ENCODE measurements around the gene MECP2.

MECP2 gene

GRCh38 chrX:154030715-154031305 lies 66.7 kb downstream of the MECP2 start:
- peaks cover 58% of the 10 kb centered on the region; the same call in 1 of the 2 replicates for H3K36me3 ChIP-seq (ENCODE audit: insufficient read depth, low read length)
- H3K4me1 ChIP-seq (ENCODE audit: insufficient read depth, low read length, poor library complexity, severe bottlenecking): no peaks in the 10 kb centered on the region
- peaks cover 3% of the 10 kb centered on the region for H4K20me1 ChIP-seq (ENCODE audit: insufficient read depth, low read length, poor library complexity, severe bottlenecking)
- no peaks in the 10 kb centered on the region for H3K9me3 ChIP-seq (ENCODE audit: insufficient read depth, low read depth, low read length)
- H2AFZ ChIP-seq (ENCODE audit: low read length): no peak overlapping the region
- H3K79me2 ChIP-seq (ENCODE audit: insufficient read depth, low read length): peaks cover 20% of the 10 kb centered on the region; the same call in 1 of the 2 replicates
- no peaks in the 10 kb centered on the region for H3K9me2 ChIP-seq (replicated peaks; ENCODE audit: low read depth, low read length)
- no peak overlapping the region for H3K4me2 ChIP-seq (ENCODE audit: low read depth, low read length, poor library complexity, severe bottlenecking)
- TF ChIP-seq EZH2phosphoT487 (IDR thresholded peaks at IDR 0.05; ENCODE audit: borderline replicate concordance): no peak
- no peak for TF ChIP-seq CTCF (conservative IDR thresholded peaks at IDR 0.05; ENCODE audit: low read length)
- no peaks in the 10 kb centered on the region for H3K27me3 ChIP-seq (ENCODE audit: insufficient read depth, low read length, poor library complexity, severe bottlenecking)
- H3K9ac ChIP-seq (ENCODE audit: low read depth, low read length, poor library complexity, severe bottlenecking): no peak overlapping the region
- H3K4me3 ChIP-seq (ENCODE audit: low read length, poor library complexity, severe bottlenecking): no peak overlapping the region
- no peaks in the 10 kb centered on the region for H3F3A ChIP-seq (ENCODE audit: low read depth)

GRCh38 chrX:154030266-154030665 lies 67.3 kb downstream of the MECP2 start:
- H3K4me2 ChIP-seq (ENCODE audit: low read depth, low read length, poor library complexity, severe bottlenecking): no peak overlapping the region
- H4K20me1 ChIP-seq (ENCODE audit: insufficient read depth, low read length, poor library complexity, severe bottlenecking): peaks cover 3% of the 10 kb centered on the region
- H2AFZ ChIP-seq (ENCODE audit: low read length): no peak overlapping the region
- H3K36me3 ChIP-seq (ENCODE audit: insufficient read depth, low read length): peaks cover 58% of the 10 kb centered on the region; the same call in 1 of the 2 replicates
- H3F3A ChIP-seq (ENCODE audit: low read depth): no peaks in the 10 kb centered on the region
- H3K9me3 ChIP-seq (ENCODE audit: insufficient read depth, low read depth, low read length): no peaks in the 10 kb centered on the region
- TF ChIP-seq CTCF (conservative IDR thresholded peaks at IDR 0.05; ENCODE audit: low read length) (no peak), EZH2phosphoT487 (IDR thresholded peaks at IDR 0.05; ENCODE audit: borderline replicate concordance) (no peak)
- H3K27me3 ChIP-seq (ENCODE audit: insufficient read depth, low read length, poor library complexity, severe bottlenecking): no peaks in the 10 kb centered on the region
- H3K79me2 ChIP-seq (ENCODE audit: insufficient read depth, low read length): peaks cover 20% of the 10 kb centered on the region; the same call in 1 of the 2 replicates
- no peak overlapping the region for H3K9ac ChIP-seq (ENCODE audit: low read depth, low read length, poor library complexity, severe bottlenecking)
- H3K9me2 ChIP-seq (replicated peaks; ENCODE audit: low read depth, low read length): no peaks in the 10 kb centered on the region
- no peak overlapping the region for H3K4me3 ChIP-seq (ENCODE audit: low read length, poor library complexity, severe bottlenecking)
- H3K4me1 ChIP-seq (ENCODE audit: insufficient read depth, low read length, poor library complexity, severe bottlenecking): no peaks in the 10 kb centered on the region

GRCh38 chrX:154029439-154029838 lies 68.1 kb downstream of the MECP2 start:
- no peak for TF ChIP-seq EZH2phosphoT487 (IDR thresholded peaks at IDR 0.05; ENCODE audit: borderline replicate concordance)
- TF ChIP-seq CTCF (conservative IDR thresholded peaks at IDR 0.05; ENCODE audit: low read length): no peak; the same call in 1 of the 2 replicates
- Histone ChIP-seq H3K4me2 (ENCODE audit: low read depth, low read length, poor library complexity, severe bottlenecking) (no peak overlapping the region), H3F3A (ENCODE audit: low read depth) (no peaks in the 10 kb centered on the region), H3K9me2 (replicated peaks; ENCODE audit: low read depth, low read length) (no peaks in the 10 kb centered on the region), H3K27me3 (ENCODE audit: insufficient read depth, low read length, poor library complexity, severe bottlenecking) (no peaks in the 10 kb centered on the region), H3K79me2 (ENCODE audit: insufficient read depth, low read length) (peaks cover 14% of the 10 kb centered on the region; the same call in 1 of the 2 replicates), H2AFZ (ENCODE audit: low read length) (no peak overlapping the region), H3K4me3 (ENCODE audit: low read length, poor library complexity, severe bottlenecking) (no peak overlapping the region), H3K9ac (ENCODE audit: low read depth, low read length, poor library complexity, severe bottlenecking) (no peak overlapping the region), H3K9me3 (ENCODE audit: insufficient read depth, low read depth, low read length) (no peaks in the 10 kb centered on the region), H3K36me3 (ENCODE audit: insufficient read depth, low read length) (peaks cover 53% of the 10 kb centered on the region; the same call in 1 of the 2 replicates), H4K20me1 (ENCODE audit: insufficient read depth, low read length, poor library complexity, severe bottlenecking) (peaks cover 3% of the 10 kb centered on the region), H3K4me1 (ENCODE audit: insufficient read depth, low read length, poor library complexity, severe bottlenecking) (no peaks in the 10 kb centered on the region)
